Midbrain (tissue), 1 donor: ENCODE measurements around the gene SEC23B.
"Not testable (repeated sequence)": the region's sequence is repeated elsewhere in the genome, so short reads cannot be mapped to it uniquely, and the experiment has no call there.

ENCODE experiments used
- DNase-seq: peaks from one replicate; lab custom pipeline; 2025; lab: John Stamatoyannopoulos, UW

The SEC23B gene

DNA sequence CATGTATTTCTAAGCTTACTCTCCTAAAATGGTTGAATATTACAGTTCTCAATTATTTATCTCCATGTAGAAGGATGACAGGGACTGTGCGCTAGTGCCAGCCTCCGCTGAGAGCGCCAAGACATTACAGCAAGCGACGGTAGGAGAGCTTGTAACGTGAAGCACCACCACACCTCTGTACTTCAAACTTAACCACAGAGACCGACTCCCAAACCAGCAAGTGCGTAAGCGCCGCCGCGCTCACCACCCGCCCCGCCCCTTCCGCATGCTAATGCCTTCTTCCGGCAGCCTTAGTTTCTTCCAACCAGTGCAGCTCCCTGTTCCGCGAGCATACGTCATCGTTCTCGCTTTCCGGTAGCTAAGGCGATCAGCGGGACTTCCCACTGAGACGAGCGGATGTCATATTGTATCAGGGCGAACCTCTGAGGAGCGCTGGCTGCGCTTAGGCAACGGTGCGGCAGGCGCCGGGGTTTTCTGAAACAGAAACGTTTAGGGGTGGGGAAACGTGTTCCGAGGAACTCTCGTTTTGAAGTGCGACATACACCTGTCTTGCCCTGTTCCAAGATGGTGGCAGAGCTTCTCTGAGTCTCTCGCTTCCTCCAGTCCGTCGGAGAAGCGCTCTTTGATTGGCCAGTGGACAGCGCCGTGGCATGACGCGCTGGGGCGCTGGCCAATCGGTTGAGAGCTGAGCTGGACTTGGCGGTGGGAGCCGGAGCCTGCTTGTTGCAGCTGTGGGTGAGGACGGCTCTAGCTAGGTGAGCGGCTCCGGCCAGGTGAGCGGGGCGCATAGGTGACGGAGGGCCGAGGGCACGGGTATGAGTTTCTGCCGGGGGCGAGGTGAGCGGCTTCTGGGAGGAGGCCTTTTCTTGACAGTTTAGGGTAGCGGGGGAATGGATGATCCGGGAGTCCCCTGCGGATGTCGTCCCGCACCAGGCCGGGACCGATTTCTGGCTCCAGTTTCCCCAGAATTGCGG is at the start of gene SEC23B:
Gene SEC23B (plus strand): TSS at position 723 of the 974 bp plus-strand sequence. CDS start 2,896 bp downstream, outside the sequence.
- peak; percentile 97 for DNase-seq

GRCh38 chr20:18465536-18466200 is 42.1 kb upstream of the SEC23B start:
- no peak for DNase-seq

GRCh38 chr20:18466574-18466893 is 41.2 kb upstream of the SEC23B start:
- DNase-seq: no peak

- peak; percentile 98 for DNase-seq
Measured at GRCh38 chr20:18466894-18467730, 40.6 kb upstream of the SEC23B start, which contains the start of the genes DZANK1 and POLR3F. Gene DZANK1, minus strand, starts transcription at chr20:18467030. Its CDS starts 1,672 bp downstream, at chr20:18465358. Gene POLR3F, plus strand, starts transcription at chr20:18467390. Its CDS starts 117 bp downstream, at chr20:18467507.

DNA sequence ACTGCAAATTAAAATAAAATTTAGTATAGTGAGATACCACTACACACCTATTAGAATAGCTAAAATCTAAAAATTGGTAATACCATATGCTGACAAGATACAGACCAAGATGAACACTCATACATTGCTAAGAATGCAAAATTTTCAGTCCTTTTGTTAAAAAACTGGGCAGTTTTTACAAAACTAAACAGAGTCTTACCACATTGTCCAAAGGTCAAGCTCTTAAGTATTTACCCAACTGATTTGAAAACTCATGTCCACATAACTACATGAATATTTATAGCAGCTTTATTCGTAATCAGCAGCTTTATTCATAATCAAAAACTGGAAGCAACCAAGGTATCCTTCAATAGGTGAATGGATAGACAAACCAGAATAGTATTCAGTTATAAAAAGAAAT is 30.5 kb upstream of the SEC23B start:
- DNase-seq: no peak

DNA sequence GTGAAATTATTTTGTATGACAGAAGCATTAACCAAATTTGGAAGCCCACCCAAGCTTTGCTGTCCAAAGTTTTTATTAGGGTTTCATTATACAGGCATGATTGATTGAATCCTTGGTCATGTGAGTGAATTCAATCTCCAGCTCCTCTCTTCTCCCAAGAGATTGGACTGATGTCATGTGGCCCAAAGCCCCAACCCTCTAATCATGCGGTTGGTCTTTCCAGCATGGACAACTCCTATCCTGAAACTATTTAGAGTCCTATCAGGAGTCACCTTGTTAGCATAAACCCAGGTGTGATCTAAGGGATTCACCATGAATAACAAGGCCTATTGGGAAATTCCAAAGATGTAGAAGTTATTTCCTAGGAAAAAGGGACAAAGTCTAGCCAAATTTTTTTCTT is 29.9 kb upstream of the SEC23B start:
- no peak for DNase-seq

GRCh38 chr20:18481596-18481995 is 26.1 kb upstream of the SEC23B start:
- no peak for DNase-seq

DNA sequence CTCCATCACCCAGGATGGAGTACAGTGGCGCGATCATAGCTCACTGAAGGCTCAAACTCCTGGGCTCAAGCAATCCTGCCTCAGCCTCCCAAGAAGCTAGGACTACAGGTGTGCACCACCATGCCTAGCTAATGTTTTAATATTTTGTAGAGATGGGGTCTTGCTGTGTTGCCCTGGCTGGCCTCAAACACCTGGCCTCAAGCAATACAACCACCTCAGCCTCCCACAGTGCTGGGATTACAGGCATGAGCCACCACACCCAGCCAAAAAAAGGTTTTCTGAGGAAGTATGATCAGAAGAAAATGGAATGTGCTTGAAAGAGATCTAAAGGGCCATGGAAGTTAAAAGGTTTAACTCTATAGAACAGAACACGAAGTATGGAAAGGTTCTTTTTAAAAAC is 19.4 kb upstream of the SEC23B start:
- no peak for DNase-seq

DNA sequence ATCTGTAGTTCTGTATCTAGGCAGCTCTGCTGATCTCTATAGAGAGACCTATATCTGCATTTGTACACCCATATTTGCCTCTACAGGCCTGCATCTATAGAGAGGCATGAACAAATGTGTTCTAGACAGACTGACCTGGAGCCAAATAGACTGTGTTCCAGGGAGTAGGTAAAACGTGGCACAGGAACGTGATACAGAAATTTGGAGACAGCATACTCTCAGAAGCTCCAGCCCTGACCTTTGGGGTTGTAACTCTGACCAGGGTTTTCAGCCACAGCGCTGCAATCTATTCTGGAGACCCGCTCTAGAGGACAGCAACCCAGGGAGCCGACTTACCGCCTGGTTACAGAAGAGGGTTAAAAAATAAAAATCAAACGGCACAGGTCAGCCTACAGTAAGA is 11.7 kb upstream of the SEC23B start:
- no peak for DNase-seq

DNA sequence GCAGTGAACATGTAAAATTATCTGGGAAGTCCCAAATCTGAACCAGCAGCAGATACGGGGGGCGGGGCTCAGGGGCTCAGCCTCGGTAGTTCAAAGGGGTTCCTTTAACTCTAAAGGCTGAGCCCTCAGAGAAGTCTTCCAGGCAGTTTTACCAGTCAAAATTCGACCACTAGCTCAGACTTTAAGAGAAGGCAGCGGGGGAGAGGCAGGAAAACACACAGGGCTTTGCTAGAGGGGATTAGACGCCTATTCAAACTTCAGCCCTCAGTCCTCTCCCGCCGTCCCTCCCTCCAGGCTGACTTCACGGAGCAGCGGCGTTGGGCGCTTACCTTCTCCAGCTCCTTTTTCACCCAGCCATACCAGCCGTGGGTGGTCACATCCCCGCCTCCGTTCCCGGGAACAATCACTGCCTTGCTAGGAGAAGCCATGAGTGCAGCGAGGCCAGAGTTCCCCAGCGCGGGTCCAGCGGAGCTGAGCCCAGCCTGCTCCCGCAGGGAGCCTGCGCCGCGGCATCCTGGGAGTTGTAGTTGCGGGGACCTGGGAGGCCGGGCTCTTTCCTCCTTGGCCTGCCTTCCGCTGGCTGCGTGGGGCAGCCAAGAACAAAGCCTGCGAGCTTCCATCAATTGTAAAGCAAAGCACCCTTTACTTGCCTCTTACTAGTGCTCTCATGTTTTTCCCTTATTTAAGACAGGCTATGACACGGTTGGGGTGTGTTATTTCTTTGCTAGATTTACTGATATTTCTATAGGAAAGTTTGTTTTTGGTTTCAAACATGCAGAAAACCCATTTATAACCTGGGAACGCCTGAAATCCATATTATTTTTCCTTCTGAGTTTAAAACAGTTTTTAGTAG is 10.8 kb upstream of the SEC23B start, which contains the start of gene RBBP9:
Gene RBBP9 (minus strand): TSS at position 486 of the 853 bp plus-strand sequence. CDS start 58 bp downstream, at position 428.
- peak; percentile 87 for DNase-seq

- no peak for DNase-seq
Measured at GRCh38 chr20:18497603-18498002, 10.1 kb upstream of the SEC23B start.

- DNase-seq: not testable (repeated sequence)
Measured at GRCh38 chr20:18501672-18502071, 6.1 kb upstream of the SEC23B start.

DNA sequence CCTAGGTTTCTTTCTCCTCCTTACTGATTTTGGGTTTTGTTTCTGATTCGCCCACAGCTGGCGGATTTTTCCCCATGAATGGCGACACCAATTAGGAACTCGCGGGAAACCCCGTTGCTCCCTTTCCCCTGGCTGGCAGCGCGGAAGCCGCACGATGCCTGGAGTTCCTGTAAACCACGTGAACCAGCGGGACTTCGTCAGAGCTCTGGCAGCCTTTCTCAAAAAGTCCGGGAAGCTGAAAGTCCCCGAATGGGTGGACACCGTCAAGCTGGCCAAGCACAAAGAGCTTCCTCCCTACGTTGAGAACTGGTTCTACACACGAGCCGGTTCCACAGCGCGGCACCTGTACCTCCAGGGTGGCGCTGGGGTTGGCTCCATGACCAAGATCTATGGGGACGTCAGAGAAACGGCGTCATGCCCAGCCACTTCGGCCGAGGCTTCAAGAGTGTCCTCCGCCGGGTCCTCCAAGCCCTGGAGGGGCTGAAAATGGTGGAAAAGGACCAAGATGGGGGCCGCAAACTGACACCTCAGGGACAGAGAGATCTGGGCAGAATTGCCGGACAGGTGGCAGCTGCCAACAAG is 3.2 kb upstream of the SEC23B start:
- DNase-seq: no peak

DNA sequence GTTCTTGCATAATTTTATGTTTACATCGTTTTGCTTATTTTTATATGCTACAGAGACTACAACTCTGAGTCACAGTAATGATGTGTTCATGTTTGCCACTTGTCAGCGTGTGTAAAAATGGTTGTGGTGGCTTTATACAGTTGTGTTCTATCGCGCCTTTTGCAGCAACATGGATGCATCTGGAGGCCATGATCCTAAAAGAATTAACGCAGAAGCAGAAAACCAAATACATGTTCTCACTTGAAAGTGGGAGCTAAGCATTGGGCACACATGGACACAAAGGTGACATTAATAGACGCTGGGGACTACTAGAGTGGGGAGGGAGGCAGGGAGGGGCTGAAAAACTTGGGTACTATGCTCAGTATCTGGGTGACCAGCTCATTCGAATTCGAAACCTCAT is 996 bp upstream of the SEC23B start:
- DNase-seq: peak; percentile 56

DNA sequence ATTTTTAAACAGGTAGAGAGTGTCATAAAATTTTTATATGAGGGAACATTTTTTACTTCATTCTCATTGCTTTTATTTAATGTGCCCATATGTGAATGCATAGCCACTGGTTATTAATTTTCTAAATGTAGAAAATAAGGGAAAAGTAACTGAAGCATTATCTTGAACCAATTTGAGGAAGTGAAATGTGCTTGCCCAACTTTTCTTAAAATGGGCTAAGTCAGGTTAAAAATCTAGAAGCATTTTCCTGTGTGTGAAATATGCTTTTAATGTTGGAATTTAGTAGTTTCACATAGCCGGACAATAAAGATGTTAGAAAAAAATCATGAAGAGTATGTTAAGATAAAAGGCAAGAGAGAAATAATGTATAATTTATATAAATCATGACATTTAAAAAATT is 3.8 kb downstream of the SEC23B start:
- DNase-seq: no peak

DNA sequence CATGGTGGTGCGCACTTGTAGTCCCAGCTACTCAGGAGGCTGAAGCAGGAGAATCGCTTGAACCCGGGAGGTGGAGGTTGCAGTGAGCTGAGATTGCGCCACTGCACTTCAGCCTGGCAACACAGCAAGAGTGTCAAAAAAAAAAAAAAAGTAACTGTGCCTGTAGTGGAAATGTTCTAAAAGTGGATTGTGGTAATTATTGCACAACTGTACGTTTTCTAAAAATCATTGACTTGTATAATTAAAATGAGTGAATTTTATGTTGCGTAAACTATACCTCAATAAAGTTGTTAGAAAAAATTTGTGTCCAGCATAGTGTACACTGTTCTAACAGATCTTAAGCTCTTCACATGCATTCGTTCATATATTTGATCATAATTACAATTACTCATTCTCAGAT is 5.5 kb downstream of the SEC23B start:
- DNase-seq: no peak

GRCh38 chr20:18514127-18514526 is 6.4 kb downstream of the SEC23B start:
- no peak for DNase-seq

DNA sequence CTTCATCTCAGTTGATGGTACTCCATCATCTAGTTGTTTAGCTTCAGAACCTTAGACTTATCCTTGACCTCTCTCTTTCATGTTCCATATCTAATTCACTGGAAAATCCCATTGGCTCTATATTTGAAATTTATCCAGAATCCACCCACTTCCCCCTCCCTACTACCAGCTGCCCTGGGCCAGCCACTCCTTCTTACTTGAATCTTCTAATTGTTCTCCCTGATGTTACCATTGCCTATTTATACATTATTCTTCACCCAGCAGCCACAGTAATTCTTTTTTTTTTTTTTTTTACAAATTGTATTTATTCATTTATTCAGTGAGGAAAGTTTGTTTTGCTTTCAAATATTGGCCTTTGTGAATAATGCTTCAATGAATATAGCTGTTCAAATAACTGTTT is 8.2 kb downstream of the SEC23B start:
- no peak for DNase-seq

- DNase-seq: not testable (repeated sequence)
Measured at GRCh38 chr20:18522066-18522465, 14.3 kb downstream of the SEC23B start.

DNA sequence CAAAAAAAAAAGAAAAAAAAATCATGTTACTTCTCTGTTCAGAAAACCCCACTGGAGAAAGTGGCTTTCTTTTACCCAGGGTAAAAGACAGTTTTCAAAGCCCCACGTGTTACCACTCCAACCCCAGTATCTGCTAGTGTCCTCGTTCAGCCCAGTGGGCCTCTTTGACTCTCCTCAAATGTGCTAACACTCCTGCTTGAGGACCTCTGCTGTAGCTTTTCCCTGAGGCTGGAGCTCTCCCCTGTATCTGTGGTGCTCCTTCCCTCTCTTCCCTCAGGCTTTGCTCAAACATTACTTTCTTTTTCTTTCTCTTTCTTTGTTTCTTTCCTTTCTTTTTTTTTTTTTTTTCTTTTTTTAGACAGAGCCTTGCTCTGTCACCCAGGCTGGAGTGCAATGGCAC is 15.3 kb downstream of the SEC23B start:
- no peak for DNase-seq

GRCh38 chr20:18524646-18525045 is 16.9 kb downstream of the SEC23B start:
- no peak for DNase-seq
